HG02763 (cell line): Measurements from ENCODE around the gene ASB15.

Source experiments
- ATAC-seq: cut with Tn5 transposase; IDR thresholded peaks from one replicate; pipeline ENCODE4 v1.9.1; 2021; ENCODE audit warnings: mild to moderate bottlenecking, moderate library complexity; ENCODE audit not compliant: unreplicated experiment

Gene ASB15

DNA sequence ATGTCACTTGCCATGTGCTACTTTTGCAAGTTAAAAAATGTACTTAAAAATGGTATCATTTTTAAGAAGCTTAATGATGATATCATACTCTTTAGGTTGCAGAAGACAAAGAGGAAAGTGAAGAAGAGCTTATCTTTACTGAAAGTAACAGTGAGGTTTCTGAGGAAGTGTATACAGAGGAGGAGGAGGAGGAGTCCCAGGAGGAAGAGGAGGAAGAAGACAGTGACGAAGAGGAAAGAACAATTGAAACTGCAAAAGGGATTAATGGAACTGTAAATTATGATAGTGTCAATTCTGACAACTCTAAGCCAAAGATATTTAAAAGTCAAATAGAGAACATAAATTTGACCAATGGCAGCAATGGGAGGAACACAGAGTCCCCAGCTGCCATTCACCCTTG lies 60.1 kb downstream of the ASB15 start:
- ATAC-seq, result no peak

DNA sequence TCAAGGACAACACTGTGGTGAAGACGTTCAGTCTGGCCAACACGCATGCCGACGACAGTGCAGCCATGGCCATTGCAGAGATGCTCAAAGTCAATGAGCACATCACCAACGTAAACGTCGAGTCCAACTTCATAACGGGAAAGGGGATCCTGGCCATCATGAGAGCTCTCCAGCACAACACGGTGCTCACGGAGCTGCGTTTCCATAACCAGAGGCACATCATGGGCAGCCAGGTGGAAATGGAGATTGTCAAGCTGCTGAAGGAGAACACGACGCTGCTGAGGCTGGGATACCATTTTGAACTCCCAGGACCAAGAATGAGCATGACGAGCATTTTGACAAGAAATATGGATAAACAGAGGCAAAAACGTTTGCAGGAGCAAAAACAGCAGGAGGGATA lies 60.7 kb downstream of the ASB15 start:
- ATAC-seq, result no peak

DNA sequence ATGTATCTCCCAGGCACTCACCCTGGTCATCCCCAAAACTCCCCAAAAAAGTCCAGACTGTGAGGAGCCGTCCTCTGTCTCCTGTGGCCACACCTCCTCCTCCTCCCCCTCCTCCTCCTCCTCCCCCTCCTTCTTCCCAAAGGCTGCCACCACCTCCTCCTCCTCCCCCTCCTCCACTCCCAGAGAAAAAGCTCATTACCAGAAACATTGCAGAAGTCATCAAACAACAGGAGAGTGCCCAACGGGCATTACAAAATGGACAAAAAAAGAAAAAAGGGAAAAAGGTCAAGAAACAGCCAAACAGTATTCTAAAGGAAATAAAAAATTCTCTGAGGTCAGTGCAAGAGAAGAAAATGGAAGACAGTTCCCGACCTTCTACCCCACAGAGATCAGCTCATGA lies 61.1 kb downstream of the ASB15 start:
- ATAC-seq, result no peak

DNA sequence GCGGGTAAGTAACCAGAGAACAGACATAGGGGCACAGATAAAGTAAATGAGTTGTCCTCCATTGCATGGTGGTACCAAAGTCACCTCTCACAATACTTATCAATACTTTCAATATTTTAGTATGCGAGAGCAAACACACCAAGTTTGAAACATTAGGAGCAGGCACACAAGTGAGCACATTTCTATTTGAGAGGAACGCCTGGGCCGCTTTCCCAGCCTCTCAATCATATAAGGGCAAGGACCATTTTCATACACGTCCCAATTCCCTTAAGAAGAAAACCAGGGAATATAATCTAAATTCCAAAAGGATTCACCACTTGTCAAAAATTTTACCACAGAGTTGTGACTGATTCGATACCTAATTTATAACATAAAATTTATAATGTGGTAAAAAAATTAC lies 61.6 kb downstream of the ASB15 start:
- ATAC-seq, result no peak

DNA sequence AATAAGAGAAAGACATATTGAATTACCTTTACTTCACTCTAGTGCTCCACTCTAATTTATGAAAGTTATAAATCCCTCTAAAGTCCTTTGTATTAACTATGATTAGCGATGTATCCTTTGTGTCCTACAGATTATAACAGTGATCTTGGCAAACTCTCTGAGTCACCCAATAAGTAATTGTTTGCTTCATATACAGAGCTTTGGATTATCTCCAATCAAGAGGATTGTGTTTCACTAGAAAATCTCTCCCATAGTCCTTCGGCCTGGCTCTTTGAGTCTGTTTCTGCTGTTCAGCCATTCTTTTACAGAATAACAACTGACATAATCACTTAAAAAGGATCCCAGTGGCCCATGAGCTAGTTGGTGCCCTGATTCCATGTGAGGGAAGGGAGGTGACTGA lies 63.5 kb downstream of the ASB15 start:
- ATAC-seq, result no peak

DNA sequence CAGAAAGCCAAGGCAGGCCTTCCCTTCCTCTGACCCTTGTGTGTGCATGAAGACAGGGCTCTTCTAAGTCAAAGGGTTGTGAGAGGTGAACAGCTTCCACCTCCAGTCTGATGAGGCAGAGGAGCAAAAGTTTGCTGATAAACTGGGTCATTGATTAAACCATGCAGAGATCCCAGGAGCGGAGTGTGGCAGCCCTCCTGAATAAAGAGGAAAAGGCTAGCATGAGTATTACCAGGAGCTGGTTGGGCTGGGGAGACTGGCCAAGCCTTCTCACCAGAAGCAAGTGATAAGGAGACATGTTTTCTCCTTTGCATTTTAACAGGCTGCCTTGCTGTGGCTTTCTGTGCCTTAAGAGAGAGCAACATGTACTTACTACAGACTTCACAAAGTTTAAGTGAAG lies 64.3 kb downstream of the ASB15 start:
- no peak for ATAC-seq

DNA sequence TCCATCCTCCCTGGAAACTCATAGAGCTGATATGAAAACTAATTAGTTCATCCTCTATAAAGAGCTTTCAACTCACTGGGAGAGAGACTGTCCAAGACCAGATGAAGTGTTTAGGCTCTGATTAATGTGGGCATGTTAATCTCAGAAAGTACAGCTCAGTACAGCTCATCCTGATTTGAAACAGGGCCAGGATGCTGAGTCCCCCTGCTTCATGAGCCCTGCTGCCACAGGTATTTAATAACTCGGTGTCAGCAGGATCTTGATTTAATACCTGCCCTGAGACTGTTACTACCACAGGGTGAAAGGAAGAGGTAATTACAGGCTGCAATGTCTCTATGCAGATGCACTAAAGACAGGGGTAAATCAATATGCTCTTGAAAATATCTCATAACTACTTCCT lies 64.9 kb downstream of the ASB15 start:
- ATAC-seq, result no peak

DNA sequence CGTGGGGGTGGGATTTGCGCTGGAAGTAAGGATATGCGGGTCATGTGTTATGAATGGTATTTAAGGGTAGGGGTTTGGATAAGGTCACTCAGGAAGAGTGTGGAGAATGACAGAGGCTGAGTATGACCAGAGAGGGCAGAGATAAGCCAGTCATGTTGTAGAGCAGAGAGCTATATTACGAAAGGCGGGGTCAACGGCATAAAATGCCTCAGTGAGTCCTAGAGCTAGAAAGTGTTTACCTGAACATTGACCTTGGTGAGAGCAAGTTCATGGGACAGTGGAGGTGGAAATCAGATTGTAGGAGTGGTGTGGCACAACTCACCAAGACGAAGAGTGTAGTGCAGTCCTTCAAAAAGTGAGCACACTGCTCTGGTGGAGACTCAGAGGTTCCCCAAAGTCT lies 67.9 kb downstream of the ASB15 start:
- no peak for ATAC-seq

DNA sequence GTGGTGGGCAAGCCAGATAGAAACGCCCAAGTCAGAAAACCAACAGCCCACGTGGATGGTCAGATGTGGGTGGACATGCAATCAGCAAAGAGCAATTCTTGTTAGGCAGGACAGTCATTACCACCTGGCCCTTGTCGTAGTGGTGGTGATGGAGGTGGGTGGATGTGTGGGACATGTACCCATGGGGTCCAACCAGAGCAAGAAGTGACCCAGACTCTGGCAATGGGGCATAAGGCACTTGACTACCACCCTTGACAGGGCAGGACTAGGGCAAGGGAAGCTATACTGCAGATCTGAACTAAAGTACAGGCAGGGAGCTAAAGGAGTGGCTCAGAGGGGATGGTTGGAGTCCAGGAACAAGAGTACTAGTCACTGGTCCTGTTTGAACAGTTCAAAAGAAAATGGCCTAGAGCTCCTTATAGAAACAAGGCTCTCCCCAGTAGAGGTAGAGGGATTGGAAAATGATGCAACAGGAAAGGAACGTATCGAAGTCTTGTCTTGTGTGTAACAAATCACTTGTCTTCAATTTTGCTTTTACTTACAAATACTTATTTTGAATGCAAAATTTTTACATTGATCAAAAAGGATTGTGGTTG lies 71.6 kb downstream of the ASB15 start:
- ATAC-seq, result no peak

DNA sequence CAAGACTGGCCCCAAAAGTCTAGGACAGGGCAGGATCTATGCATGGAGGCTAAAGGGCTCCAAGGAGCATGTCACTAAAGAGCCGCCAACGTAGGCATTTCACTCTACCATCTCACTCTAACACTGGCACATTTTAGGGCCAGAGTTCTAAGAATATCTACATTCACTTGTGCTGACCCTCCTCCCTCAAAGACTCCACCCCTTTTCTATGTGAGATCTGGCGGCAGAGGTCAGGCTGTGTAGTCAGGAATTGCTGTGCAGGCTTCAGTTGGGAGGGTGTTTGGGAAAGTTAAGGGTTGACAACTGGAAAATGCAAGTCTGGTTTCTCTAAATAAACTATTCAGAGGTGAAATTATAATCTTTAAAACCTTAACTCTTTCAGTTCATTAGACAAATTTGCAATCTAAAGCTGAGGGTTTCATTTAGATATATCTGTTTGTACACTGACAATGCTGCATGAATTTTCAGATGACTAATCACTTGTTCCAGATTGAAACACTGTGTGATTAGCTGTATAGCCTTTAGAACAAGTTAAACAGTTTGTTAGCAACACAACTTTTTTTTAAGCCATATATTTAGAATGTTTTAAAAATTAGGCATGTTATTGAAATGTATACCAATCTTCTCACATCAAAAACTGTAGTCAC lies 72.3 kb downstream of the ASB15 start:
- ATAC-seq, result no peak

DNA sequence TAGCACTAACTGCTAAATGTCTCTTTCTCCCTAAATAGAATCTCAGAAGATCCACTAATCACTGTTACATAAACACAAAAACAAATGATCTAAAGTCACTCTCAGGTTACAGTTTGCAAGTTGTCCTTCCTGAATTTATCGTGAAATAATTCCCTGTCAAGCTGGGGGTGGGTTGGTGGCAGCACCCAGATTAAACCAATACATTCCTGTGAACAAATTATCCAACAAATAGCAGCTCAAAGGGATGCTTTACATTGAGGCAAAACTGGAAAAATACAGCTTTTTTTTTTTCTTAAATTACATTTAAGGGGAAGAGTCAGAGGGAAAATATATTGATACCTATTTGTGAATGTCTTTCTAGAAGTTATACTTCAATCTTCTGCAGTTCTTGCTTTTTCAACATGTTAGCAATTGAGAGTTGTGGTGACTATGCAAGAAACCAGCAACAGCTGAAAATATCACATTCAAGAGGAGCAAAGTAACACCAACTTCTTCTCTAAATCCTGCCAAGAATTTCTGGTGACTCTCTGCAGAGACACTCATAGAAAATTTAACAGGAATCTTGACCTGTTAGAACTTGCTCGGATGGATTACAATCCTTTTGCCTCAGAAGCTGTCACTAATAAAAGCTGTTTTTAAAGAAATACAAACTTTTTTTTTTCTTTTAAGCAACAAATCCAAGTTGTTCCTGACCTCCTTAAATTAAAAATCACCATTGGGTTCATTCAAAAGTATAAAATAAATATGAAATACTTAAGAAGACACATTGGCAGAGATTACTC lies 73.0 kb downstream of the ASB15 start:
- ATAC-seq, result no peak

DNA sequence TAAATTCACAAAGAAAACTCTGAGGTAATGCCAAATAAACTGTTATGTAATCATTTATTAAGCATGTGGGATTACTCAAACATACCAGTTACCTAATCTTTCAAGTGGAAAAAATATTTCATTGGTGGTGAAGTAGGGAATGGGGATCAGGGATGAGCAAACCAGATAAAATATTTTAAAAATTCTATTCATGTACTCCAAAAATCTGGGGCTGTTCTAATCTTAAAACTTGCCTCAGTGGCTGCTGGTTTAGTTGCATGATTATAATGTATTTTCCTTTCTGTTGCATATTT lies 73.5 kb downstream of the ASB15 start:
- ATAC-seq, result no peak

DNA sequence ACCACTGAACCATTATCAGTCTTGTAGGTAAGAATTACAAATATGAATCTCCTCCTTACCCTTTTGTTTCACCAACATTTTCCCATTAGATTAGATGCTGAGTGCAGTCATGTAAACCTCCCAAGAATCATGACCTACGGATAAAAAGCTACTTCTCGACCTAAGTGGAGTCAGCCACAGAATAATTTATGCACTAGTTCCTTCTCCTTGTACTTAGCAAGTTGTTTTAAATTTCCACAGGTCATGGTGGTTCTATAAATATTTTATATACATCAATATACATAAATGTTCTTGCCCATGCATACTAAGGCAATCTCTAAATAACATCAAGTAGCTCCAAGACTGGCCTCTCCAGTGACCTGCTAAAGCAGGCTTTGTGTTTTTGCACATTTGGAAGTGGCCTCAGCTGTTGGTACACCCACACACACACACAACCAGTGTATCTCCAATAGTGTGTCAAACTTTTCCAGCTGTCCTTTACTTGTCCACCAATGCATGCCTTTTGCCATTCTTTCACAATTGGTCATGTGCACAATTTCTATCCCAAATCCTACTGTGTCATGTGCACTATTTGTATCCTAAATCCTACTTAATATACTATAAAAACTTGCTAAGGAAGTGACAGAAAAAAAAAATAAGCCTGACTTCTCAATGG lies 75.6 kb downstream of the ASB15 start:
- no peak for ATAC-seq

DNA sequence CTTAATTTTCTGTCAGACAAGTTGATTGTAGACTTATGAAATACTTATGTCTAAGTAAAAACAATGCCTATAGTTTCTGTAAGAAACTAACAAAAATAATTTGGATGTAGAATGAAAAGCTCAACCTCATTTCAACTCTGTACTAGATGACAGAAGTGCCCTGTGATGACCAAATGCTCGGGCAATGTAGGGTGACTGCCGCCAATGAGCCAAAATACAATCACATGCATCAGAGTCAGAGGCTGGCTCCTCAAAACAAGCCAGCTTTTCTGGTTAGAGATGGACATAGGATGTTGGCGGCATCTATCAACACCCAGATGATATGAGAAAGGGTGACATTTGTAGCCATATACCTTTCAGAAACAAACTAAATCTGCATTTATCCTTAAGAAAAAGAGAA lies 78.0 kb downstream of the ASB15 start:
- ATAC-seq, result no peak

DNA sequence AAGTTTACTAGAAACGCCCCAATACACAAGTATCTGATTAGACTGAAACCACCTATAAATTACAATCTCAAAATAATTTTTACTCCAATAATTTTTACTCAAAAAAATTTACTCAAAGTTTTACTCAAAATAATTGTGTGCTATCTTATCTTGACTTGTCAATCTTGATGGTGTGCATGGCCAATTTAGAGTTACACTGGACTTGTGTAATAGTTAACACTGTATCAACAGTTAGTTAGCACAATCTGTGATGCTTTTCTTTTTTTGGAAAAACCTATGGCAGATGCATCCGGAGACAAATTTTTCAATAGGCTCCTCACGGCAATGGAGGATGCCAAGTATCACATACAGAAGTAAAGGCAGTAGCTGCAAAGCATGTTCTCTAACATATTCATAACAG lies 79.0 kb downstream of the ASB15 start:
- ATAC-seq, result no peak

DNA sequence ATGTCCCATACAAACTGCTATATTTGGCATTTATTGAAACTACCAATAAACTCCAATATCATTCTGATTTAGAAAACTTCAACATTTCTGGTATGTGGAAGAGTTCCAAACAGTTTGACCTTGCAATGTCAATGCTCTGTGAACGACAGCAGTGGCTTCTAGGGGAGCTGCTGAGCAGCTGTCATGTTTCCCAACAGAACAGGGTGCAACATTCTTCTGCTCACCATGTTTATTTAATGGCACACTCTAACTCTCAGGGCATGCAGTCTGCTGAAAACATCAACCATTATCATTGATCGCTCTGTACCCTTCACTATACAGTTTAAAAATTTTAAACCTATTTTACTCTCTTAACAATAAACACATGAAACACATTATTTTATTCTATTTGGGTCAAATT lies 79.9 kb downstream of the ASB15 start:
- no peak for ATAC-seq

DNA sequence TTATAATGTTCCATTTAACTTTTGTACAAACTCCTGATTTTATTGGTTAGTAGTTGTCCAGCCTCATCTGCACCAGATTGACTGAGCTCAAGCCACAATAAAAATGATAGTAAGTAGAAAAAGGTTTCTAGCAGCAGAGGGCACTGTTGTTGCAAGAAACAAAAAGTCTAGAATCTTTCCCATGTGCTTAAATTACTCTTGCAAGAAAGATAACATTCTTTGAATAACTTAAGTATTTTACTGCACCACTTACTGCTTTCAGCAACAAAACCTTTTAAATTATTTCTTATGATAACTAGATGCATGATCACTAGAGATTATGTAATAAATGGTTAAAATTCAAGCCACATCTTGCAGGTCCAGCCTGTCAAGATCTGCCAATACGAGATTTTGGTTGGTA lies 81.1 kb downstream of the ASB15 start:
- peak; percentile 65 for ATAC-seq

DNA sequence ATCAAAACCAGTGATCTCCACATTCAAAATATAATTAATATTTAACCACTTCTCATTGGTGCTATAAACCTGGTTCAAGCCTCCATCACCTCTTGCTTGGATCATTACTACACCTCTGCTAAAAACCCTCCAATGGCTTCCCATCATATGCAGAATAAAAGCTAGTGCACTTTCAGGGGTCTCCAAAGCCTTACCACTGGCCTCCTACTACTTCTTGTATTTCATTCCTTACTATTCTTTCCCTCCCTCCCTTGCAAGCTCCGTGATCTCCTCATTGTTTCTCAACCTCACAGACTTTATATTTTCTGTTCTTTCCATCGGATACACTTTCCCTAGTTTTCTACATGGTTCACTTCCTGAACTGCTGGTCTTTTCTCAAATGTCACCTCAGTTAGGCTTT lies 85.5 kb downstream of the ASB15 start:
- no peak for ATAC-seq

DNA sequence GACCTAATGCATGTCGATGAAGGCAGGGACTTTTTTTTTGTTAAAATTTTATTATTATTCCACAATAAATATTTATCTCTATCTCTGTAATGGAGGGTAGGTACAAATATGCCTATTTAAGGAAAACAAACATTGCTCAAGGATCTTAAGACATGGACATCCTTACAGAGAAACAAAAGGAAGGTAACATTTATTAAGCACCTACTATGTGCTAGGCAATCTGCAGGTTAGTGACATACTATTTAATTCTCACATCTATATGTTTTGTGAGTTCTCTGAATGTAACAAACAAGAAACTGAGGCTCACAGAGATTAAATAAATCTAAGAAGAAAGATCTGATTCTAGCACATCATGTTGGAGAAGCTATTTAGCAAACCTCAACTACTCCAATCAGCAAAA lies 86.1 kb downstream of the ASB15 start:
- no peak for ATAC-seq
